ENCODE results near the gene FAM3B.
A peak's percentile ranks its signal among the peaks of the same experiment; 100 is the strongest.
"Not testable (repeated sequence)": the region's sequence is repeated elsewhere in the genome, so short reads cannot be mapped to it uniquely, and the experiment has no call there.

The FAM3B gene

GRCh38 chr21:41316200-41317062 lies at the start of gene FAM3B:
Gene FAM3B (plus strand): TSS chr21:41316801. CDS start chr21:41316880, 79 bp downstream.
- no peak for DNase-seq (ENCODE audit: low read depth)

GRCh38 chr21:41267346-41267745 lies 49.3 kb upstream of the FAM3B start:
- no peak for DNase-seq (ENCODE audit: low read depth)

- DNase-seq (ENCODE audit: low read depth), result no peak
Observed at GRCh38 chr21:41269535-41269934, 47.1 kb upstream of the FAM3B start.

GRCh38 chr21:41277196-41277595 lies 39.4 kb upstream of the FAM3B start:
- DNase-seq (ENCODE audit: low read depth), result no peak

GRCh38 chr21:41277846-41278245 lies 38.8 kb upstream of the FAM3B start:
- DNase-seq (ENCODE audit: low read depth), result no peak

GRCh38 chr21:41280115-41280919 lies 36.3 kb upstream of the FAM3B start:
- peak; percentile 15 for DNase-seq (ENCODE audit: low read depth)

- DNase-seq (ENCODE audit: low read depth), result no peak
Observed at GRCh38 chr21:41282412-41282811, 34.2 kb upstream of the FAM3B start.

GRCh38 chr21:41283211-41283818 lies 33.3 kb upstream of the FAM3B start:
- DNase-seq (ENCODE audit: low read depth), result peak; percentile 83

GRCh38 chr21:41289431-41289830 lies 27.2 kb upstream of the FAM3B start:
- DNase-seq (ENCODE audit: low read depth), result no peak

GRCh38 chr21:41290106-41290799 lies 26.3 kb upstream of the FAM3B start:
- peak; percentile 9 for DNase-seq (ENCODE audit: low read depth)

- no peak for DNase-seq (ENCODE audit: low read depth)
Observed at GRCh38 chr21:41294548-41295231, 21.9 kb upstream of the FAM3B start.

- no peak for DNase-seq (ENCODE audit: low read depth)
Observed at GRCh38 chr21:41295721-41296254, 20.8 kb upstream of the FAM3B start.

GRCh38 chr21:41302976-41303375 lies 13.6 kb upstream of the FAM3B start:
- DNase-seq (ENCODE audit: low read depth), result no peak

- no peak for DNase-seq (ENCODE audit: low read depth)
Observed at GRCh38 chr21:41304068-41304720, 12.4 kb upstream of the FAM3B start.

GRCh38 chr21:41307219-41307618 lies 9.4 kb upstream of the FAM3B start:
- no peak for DNase-seq (ENCODE audit: low read depth)

- DNase-seq (ENCODE audit: low read depth), result not testable (repeated sequence)
Observed at GRCh38 chr21:41313285-41314164, 3.1 kb upstream of the FAM3B start.

GRCh38 chr21:41315726-41316125 lies 875 bp upstream of the FAM3B start:
- DNase-seq (ENCODE audit: low read depth), result no peak

- no peak for DNase-seq (ENCODE audit: low read depth)
Observed at GRCh38 chr21:41317063-41317392, 427 bp downstream of the FAM3B start.

GRCh38 chr21:41317458-41317857 lies 857 bp downstream of the FAM3B start:
- DNase-seq (ENCODE audit: low read depth), result no peak

- DNase-seq (ENCODE audit: low read depth), result no peak
Observed at GRCh38 chr21:41318218-41318617, 1.6 kb downstream of the FAM3B start.
